WI38 (cell line): ENCODE results near the gene RLN3.
A peak's percentile ranks its signal among the peaks of the same experiment; 100 is the strongest.

Source experiments
- H3K4me3 ChIP-seq: 2 replicates; pipeline ENCODE4 v1.5.1; 2011; ENCODE audit warnings: low read depth, mild to moderate bottlenecking, control low read depth, low read length
- TF ChIP-seq, protein P1 (sequence below): IDR thresholded peaks from 2 replicates; pipeline ENCODE4 v1.5.1; 2012; ENCODE audit warnings: low read depth, mild to moderate bottlenecking, control low read depth, low read length

RLN3 gene

GRCh38 chr19:14002571-14003250, 25.2 kb upstream of the RLN3 start:
- TF ChIP-seq, protein P1, sequence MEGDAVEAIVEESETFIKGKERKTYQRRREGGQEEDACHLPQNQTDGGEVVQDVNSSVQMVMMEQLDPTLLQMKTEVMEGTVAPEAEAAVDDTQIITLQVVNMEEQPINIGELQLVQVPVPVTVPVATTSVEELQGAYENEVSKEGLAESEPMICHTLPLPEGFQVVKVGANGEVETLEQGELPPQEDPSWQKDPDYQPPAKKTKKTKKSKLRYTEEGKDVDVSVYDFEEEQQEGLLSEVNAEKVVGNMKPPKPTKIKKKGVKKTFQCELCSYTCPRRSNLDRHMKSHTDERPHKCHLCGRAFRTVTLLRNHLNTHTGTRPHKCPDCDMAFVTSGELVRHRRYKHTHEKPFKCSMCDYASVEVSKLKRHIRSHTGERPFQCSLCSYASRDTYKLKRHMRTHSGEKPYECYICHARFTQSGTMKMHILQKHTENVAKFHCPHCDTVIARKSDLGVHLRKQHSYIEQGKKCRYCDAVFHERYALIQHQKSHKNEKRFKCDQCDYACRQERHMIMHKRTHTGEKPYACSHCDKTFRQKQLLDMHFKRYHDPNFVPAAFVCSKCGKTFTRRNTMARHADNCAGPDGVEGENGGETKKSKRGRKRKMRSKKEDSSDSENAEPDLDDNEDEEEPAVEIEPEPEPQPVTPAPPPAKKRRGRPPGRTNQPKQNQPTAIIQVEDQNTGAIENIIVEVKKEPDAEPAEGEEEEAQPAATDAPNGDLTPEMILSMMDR, result no peak
- no peak overlapping the region for H3K4me3 ChIP-seq

DNA sequence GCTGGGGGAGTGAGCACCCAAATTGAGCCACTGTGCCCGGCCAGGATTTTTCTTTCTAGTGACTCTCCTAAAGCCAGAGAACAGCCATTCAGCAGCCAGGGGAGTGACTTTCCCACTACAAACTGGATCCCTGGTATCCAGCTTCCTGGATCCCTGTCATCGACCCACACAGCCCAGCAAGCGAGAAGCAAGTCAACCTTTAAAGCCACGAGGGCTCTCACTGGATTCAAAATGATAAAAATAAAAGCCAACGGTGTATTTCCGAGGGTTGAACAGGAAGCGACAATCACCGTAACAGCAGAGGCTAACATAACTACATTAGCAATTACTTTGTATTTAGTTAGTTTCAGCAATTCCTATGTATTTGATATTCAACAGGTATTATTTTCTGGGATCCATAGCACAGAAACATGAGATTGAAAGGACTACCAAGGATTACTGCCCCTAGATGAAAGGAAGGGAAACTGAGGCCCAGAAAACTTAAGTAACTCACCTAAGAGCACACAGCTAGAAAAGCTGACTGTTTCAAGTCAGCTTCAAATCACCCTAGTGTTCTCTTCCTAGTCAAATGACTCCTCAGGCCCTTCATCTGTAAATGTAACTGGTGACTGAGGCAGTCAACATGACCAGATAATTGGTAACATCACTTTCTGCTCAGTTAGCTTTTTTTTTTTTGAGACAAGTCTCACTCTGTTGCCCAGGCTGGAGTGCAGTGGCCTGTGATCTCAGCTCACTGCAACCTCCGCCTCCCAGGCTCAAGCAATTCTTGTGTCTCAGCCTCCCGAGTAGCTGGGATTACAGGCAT, 24.5 kb upstream of the RLN3 start:
- no peak overlapping the region for H3K4me3 ChIP-seq
- TF ChIP-seq, protein P1, result no peak

- TF ChIP-seq, protein P1, result no peak
- no peak overlapping the region for H3K4me3 ChIP-seq
Observed at GRCh38 chr19:14004619-14005348, 23.2 kb upstream of the RLN3 start.

DNA sequence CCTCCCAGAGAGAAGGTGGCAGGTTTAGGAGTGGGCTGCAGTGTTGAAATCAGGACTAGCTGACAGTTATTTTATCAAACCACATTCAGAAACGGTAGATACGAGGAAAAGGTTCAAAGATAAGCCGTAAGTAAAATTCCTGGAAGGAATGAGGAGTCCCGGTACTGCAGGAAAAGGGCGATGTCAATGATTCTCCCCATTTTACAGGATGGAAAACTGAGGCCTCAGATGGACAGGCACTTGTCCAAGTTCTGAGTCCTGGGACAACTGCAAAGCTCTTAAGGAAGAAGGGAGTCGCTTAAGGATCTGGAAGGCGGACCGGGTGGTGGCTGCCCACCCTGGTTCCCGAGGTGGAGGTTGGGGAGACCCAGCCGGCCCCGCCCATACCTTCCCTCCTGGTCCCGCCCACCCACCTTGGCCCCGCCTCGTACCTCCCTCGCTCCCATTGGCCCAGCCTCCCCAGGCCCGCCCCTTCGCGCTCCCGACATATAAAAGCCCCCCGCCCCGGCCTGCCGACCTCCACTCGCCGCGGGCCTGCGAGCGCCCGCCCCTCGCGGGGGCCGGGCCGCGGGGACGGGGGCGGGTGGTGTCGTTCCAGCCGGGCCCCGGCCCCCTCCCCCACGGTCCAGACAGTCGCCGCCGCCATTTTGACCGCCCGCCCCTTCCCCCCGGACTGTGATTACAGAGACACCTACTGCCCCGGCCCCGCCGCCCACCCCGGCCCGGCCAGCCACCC, 22.4 kb upstream of the RLN3 start:
- H3K4me3 ChIP-seq, result peak overlapping the region; percentile 68
- TF ChIP-seq, protein P1, result no peak

DNA sequence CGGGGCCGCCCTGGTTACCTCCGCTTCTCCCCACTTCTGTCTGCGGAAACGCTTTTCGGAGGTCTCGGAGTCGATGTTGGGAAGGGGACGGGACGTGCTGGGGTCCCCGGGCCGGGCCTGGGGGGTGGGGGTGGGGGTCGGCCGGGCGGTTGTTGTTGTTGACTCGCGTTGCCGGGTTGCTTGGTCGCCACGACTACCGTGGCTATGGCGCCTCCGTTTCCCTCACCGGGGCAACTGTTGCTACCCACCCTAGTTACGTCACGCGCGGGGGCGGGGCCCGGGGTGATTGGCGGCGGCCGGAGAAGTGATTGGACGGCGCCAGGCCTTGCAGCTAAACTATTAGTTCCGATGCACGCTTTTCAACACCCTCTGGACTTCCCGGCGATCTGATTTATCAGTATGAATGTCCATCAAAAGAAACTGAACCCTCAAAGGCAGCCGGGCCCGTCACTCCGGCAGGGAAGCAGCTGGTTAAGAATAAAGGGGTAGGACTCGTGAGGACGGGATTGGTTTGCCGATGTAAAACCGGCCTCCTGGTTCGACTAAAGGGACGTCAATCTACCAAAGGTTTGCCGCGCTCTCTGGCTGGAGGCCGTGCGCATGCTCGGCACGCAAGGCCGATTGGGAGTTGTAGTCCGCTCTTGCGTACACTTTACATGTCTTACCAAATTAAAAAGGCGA, 21.7 kb upstream of the RLN3 start, which contains the start of gene RFX1:
TSS of gene RFX1 (minus strand) at position 236 of the 681 bp plus-strand sequence. CDS start 12,477 bp downstream, outside the sequence.
- TF ChIP-seq, protein P1, result no peak
- peak within 1 kb of the TSS; percentile 73 for H3K4me3 ChIP-seq

DNA sequence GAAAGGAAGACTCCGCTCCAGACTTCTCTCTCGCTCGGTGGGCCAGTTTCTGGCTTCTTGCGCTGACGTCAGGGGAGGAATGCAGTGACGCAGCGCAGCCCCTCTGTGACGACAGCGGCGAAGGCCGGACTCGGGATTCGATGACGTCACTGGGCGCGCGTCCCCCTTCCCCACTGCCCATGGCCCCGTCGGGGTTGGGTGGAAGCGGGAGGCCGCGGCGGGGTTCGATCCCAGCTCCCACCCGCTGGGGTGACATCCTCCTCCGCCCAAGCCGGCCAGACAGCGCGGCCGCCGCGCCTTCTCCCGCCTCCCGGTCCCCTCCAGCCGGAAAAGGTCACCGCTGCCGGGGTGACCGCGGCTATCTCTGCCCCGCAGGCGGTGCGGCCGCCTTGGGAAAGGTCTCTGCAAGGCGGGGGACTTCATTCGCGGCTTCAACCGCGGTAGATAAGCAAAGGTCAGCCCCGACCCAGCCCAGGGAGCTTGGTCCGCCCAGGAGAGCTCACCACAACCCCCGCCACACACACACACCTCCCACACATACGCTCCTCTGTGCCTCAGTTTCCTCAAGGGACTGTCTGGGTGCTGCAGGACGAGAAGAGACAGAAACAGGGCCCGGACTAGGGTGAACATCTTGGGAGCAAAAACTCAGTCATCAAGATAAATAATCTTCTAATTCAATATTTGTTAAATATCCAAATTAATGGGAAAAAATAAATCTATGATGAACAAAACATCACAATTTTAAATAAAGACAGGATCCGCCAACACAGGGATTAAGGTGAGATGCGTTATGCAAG, 21.0 kb upstream of the RLN3 start:
- TF ChIP-seq, protein P1, result no peak
- H3K4me3 ChIP-seq, result peak overlapping the region; percentile 73
